ENCODE data around the gene ZNF436. TPM values are rescaled to one million over a fixed set of nuclear protein-coding genes. Genes with fewer than 3 reads are reported as not detected.
A peak's percentile ranks its signal among the peaks of the same experiment; 100 is the strongest.

ZNF436 gene
- polyA plus RNA-seq, 1 donor (not counting 4 experiments of a cell fraction or from before 2014, with no cell fraction given) = 12.6 TPM

- Histone ChIP-seq H3K9me3 (ENCODE audit: control insufficient read depth, low read depth, low read length) (no peaks in the 10 kb centered on the region), H3K9me1 (ENCODE audit: control insufficient read depth, extremely low read depth, insufficient read depth, low read length) (no peaks in the 10 kb centered on the region), H3K79me2 (ENCODE audit: control insufficient read depth, insufficient read depth, low read length) (peaks cover 31% of the 10 kb centered on the region), H4K20me1 (ENCODE audit: control insufficient read depth, extremely low read depth, insufficient read depth, low read length) (peaks cover 18% of the 10 kb centered on the region), H2AFZ (ENCODE audit: control insufficient read depth, low read length) (no peak overlapping the region), H3K9ac (ENCODE audit: control insufficient read depth, extremely low read depth, insufficient read depth, low read length) (no peak overlapping the region), H3K4me3 (ENCODE audit: control insufficient read depth in 2 of 3, extremely low read depth in 1 of 3, insufficient read depth in 2 of 3, low read depth in 1 of 3, low read length in 3 of 3) (no peak overlapping the region), H3K4me2 (ENCODE audit: control insufficient read depth, extremely low read depth, insufficient read depth, low read depth, low read length) (no peak overlapping the region), H3K36me3 (ENCODE audit: control insufficient read depth in 2 of 2, extremely low read depth in 1 of 2, insufficient read depth in 2 of 2, low read length in 2 of 2) (no peaks in the 10 kb centered on the region), H3K27me3 (ENCODE audit: control insufficient read depth, extremely low read depth, insufficient read depth, low read length) (no peaks in the 10 kb centered on the region), H3K4me1 (ENCODE audit: control insufficient read depth, extremely low read depth, insufficient read depth, low read length) (peaks cover 10% of the 10 kb centered on the region), H3K27ac (ENCODE audit: control insufficient read depth, insufficient read depth, low read length) (no peak overlapping the region)
- dilution Hi-C loops (cut with MboI; ENCODE audit: extremely low pct_ligation_motif_present, low sequenced_read_pairs) = no loop called here
- FAIRE-seq (no peak), DNase-seq (ENCODE audit: low read depth, low spot score) (no peak)
- no peak for TF ChIP-seq EZH2 (IDR thresholded peaks at IDR 0.05; ENCODE audit: low read length)
- TF ChIP-seq, protein P1, sequence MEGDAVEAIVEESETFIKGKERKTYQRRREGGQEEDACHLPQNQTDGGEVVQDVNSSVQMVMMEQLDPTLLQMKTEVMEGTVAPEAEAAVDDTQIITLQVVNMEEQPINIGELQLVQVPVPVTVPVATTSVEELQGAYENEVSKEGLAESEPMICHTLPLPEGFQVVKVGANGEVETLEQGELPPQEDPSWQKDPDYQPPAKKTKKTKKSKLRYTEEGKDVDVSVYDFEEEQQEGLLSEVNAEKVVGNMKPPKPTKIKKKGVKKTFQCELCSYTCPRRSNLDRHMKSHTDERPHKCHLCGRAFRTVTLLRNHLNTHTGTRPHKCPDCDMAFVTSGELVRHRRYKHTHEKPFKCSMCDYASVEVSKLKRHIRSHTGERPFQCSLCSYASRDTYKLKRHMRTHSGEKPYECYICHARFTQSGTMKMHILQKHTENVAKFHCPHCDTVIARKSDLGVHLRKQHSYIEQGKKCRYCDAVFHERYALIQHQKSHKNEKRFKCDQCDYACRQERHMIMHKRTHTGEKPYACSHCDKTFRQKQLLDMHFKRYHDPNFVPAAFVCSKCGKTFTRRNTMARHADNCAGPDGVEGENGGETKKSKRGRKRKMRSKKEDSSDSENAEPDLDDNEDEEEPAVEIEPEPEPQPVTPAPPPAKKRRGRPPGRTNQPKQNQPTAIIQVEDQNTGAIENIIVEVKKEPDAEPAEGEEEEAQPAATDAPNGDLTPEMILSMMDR (optimal IDR thresholded peaks at IDR 0.05 in 1 of 3, IDR thresholded peaks at IDR 0.05 in 1 of 3, conservative IDR thresholded peaks at IDR 0.05 in 1 of 3; ENCODE audit: extremely low read depth in 1 of 3, insufficient read depth in 2 of 3, low read length in 3 of 3) = no peak
These were observed 23.7 kb downstream of the ZNF436 start for GRCh38 chr1:23345920-23346319.

DNA sequence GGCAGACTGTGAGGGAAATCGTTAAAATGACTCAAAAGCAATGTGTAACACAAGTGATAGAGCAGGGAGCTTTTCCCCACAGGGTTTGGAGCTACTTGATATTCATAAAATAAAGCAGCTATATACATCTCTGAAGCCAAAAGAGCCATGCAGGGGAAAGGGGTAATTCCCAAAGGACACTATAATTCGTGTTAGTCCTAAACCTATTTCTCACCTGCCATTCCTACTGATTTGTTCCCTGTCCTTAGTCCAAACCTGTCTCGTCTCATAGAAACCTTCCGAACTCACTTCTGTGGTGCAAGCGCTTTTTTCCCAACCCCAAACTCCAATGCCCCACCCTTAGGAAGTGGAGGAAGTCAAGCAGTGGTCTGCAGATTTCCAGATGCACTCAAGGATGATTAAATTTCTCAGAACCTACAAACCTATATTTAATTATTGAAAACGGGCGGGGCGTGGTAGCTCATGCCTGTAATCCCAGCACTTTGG is 24.6 kb downstream of the ZNF436 start:
- Histone ChIP-seq H3K9me3 (ENCODE audit: control insufficient read depth, low read depth, low read length) (no peaks in the 10 kb centered on the region), H4K20me1 (ENCODE audit: control insufficient read depth, extremely low read depth, insufficient read depth, low read length) (peaks cover 25% of the 10 kb centered on the region), H3K4me3 (ENCODE audit: control insufficient read depth in 2 of 3, extremely low read depth in 1 of 3, insufficient read depth in 2 of 3, low read depth in 1 of 3, low read length in 3 of 3) (peak overlapping the region; percentile 56 to 98 (median 81)), H3K27me3 (ENCODE audit: control insufficient read depth, extremely low read depth, insufficient read depth, low read length) (no peaks in the 10 kb centered on the region), H3K9me1 (ENCODE audit: control insufficient read depth, extremely low read depth, insufficient read depth, low read length) (no peaks in the 10 kb centered on the region), H3K79me2 (ENCODE audit: control insufficient read depth, insufficient read depth, low read length) (peaks cover 40% of the 10 kb centered on the region), H3K36me3 (ENCODE audit: control insufficient read depth in 2 of 2, extremely low read depth in 1 of 2, insufficient read depth in 2 of 2, low read length in 2 of 2) (no peaks in the 10 kb centered on the region), H3K27ac (ENCODE audit: control insufficient read depth, insufficient read depth, low read length) (peak overlapping the region; percentile 91), H3K4me2 (ENCODE audit: control insufficient read depth, extremely low read depth, insufficient read depth, low read depth, low read length) (peak overlapping the region; percentile 84), H3K9ac (ENCODE audit: control insufficient read depth, extremely low read depth, insufficient read depth, low read length) (peak overlapping the region; percentile 94), H3K4me1 (ENCODE audit: control insufficient read depth, extremely low read depth, insufficient read depth, low read length) (peaks cover 18% of the 10 kb centered on the region), H2AFZ (ENCODE audit: control insufficient read depth, low read length) (peak overlapping the region; percentile 93)
- FAIRE-seq (peak; percentile 5), DNase-seq (ENCODE audit: low read depth, low spot score) (no peak)
- dilution Hi-C loops (cut with MboI; ENCODE audit: extremely low pct_ligation_motif_present, low sequenced_read_pairs) = no loop called here
- no peak for TF ChIP-seq EZH2 (IDR thresholded peaks at IDR 0.05; ENCODE audit: low read length)
- TF ChIP-seq, protein P1 (optimal IDR thresholded peaks at IDR 0.05 in 1 of 3, IDR thresholded peaks at IDR 0.05 in 1 of 3, conservative IDR thresholded peaks at IDR 0.05 in 1 of 3; ENCODE audit: extremely low read depth in 1 of 3, insufficient read depth in 2 of 3, low read length in 3 of 3) = no peak
